Amniotic stem cell (primary cell): Measurements from ENCODE around the gene EEF2KMT.
"Not testable (repeated sequence)": the region's sequence is repeated elsewhere in the genome, so short reads cannot be mapped to it uniquely, and the experiment has no call there.

ENCODE experiments used
- DNase-seq: peaks from one replicate; lab custom pipeline; 2025; lab: John Stamatoyannopoulos, UW

EEF2KMT gene

GRCh38 chr16:5070431-5071186 is 27.0 kb downstream of the EEF2KMT start:
- DNase-seq: no peak

GRCh38 chr16:5069854-5070253 is 27.7 kb downstream of the EEF2KMT start:
- no peak for DNase-seq

GRCh38 chr16:5069048-5069447 is 28.5 kb downstream of the EEF2KMT start:
- no peak for DNase-seq

GRCh38 chr16:5066511-5066910 is 31.1 kb downstream of the EEF2KMT start:
- no peak for DNase-seq

GRCh38 chr16:5065813-5066212 is 31.8 kb downstream of the EEF2KMT start, which contains the start of gene C16orf89:
C16orf89 (minus strand) TSS chr16:5065956; CDS start chr16:5065908, 48 bp downstream.
- DNase-seq: no peak

- DNase-seq: no peak
These were observed 32.3 kb downstream of the EEF2KMT start for GRCh38 chr16:5065326-5065725.

GRCh38 chr16:5064915-5065314 is 32.7 kb downstream of the EEF2KMT start:
- no peak for DNase-seq

GRCh38 chr16:5062790-5063765 is 34.5 kb downstream of the EEF2KMT start:
- DNase-seq: no peak

GRCh38 chr16:5062051-5062450 is 35.5 kb downstream of the EEF2KMT start:
- no peak for DNase-seq

- no peak for DNase-seq
These were observed 37.4 kb downstream of the EEF2KMT start for GRCh38 chr16:5060073-5060641.

GRCh38 chr16:5059386-5060072 is 38.1 kb downstream of the EEF2KMT start:
- no peak for DNase-seq

- no peak for DNase-seq
These were observed 39.1 kb downstream of the EEF2KMT start for GRCh38 chr16:5058476-5058875.

- no peak for DNase-seq
These were observed 41.2 kb downstream of the EEF2KMT start for GRCh38 chr16:5056352-5056751.

- no peak for DNase-seq
These were observed 42.4 kb downstream of the EEF2KMT start for GRCh38 chr16:5054876-5055865.

- no peak for DNase-seq
These were observed 50.7 kb downstream of the EEF2KMT start for GRCh38 chr16:5046914-5047313.

- DNase-seq: no peak
These were observed 52.0 kb downstream of the EEF2KMT start for GRCh38 chr16:5045499-5046115.

- DNase-seq: not testable (repeated sequence)
These were observed 53.0 kb downstream of the EEF2KMT start for GRCh38 chr16:5044581-5044980.

GRCh38 chr16:5044011-5044540 is 53.5 kb downstream of the EEF2KMT start:
- DNase-seq: no peak

- no peak for DNase-seq
These were observed 54.9 kb downstream of the EEF2KMT start for GRCh38 chr16:5042574-5043171.
